DMS153 (cell line): ENCODE measurements around the gene FAM72A.
"Not testable (repeated sequence)": the region's sequence is repeated elsewhere in the genome, so short reads cannot be mapped to it uniquely, and the experiment has no call there.

Experiments used
- DNase-seq: peaks from one replicate; lab custom pipeline; 2025; lab: John Stamatoyannopoulos, UW

FAM72A gene

GRCh38 chr1:206169794-206170193 lies 32.8 kb downstream of the FAM72A start:
- not testable (repeated sequence) for DNase-seq

- DNase-seq: not testable (repeated sequence)
These were observed 35.1 kb downstream of the FAM72A start for GRCh38 chr1:206167350-206168029.

DNA sequence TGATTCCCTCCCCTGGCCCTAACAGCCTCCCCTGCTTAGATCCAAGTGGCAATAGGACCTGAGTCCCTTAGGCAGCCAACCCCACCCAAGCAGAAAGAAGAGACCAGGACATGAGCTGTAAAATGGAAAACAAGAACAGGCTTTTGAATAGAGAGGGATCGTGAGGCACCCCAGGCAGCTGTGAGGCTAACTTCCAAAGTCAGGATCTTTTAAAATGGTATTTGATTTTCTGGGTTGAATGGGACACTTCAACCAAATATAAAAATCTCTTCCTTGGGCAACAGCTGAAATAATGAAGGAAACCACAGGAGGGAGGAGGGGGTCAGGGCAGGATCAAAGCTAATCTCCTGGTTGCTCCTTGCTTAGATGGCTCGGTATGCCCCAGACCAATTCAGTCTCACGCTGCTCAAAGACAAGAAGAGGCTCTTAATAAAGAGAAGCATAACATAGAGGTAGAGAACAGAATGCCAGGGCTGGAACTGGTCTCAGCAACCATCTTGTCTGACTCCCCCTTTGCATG lies 56.8 kb downstream of the FAM72A start:
- DNase-seq: no peak

DNA sequence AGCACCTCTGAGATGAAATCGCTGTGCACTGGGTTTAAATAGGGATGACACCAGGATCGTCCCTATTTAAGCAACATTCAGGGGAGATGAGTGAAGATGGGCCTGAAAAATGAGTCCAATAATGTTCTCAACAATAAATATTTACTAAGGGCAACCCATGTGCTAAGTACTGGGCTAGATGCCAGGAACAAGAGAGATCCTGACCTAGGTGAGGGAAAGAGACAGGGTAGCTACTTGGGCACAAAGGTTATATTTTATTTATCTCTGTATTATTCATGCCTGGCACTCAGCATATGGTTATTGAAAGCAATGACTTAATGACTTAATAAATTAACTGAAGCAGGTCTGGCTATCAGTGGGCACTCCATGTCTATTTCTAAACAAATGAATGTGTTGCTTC lies 58.0 kb downstream of the FAM72A start:
- peak; percentile 54 for DNase-seq

DNA sequence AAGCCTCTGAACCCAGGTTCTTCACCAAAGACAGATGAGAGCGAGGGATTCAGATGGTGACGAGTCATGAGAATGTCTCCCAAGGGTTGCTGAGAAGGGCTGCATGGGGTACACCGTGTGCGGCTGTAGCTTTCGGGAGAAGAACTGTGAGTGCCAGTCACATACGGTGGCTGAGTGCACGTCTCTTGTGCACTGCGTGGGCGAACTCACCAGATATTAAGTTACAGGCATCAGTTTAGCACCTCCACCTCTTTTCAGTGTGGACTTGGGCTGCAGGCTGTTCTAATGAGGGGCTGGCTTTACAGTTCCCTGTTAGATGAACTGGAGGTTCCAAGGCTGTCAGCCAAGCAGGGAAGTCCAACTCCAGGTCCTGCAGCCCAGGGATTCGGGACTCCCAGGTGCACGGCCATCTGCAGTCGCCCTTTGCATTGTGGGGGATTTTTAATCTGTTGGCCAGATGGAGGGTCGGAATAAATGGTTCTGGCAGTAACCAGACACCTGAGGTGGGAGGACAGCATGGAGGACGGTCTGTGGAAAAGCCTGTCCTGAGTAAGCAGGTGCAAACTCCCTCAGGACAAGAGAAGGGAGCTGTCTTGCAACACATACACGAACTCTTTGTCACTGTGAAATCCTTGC lies 59.0 kb downstream of the FAM72A start:
- no peak for DNase-seq

DNA sequence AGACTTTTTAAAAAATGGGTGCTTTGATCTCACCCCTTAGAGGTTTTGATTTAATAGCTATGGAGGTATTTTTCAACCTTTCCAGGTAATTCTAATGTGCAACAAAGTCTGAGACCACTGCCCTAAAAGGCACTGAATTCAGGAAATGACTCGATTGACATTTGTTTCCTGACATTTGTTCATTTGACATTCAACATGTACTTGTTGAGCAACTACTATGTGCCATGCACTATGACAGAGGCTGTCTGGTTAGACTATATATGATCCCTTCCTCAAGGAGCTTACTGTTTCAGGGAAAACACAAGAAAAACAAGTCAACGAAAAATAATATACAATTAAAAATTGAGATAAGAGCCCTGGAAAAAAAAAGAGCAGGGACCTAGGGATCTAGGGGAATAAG lies 59.9 kb downstream of the FAM72A start:
- no peak for DNase-seq

DNA sequence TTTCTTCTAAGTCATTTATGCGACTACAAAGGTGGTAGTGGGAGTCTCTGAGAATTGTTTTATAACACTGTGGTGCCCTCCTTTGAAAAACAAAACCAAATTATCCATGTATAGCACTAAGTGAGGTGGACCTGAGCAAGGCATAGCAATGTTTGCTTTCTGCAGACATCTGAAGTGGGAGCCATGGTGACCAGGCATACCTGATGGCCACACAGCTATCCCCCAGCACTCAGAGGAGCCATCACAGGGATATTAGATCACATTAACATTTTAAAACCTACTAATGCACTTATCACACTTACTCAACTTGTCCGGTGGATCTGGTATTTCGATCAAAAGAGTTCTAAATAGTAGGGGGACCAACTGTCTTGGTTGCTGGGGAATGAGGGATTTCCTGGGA lies 60.6 kb downstream of the FAM72A start:
- peak; percentile 23 for DNase-seq

GRCh38 chr1:206136241-206136640 lies 66.4 kb downstream of the FAM72A start:
- no peak for DNase-seq
